Body of pancreas (tissue), 4 donors: ENCODE data around the gene NHP2.

Experiments
- CTCF ChIP-seq, 7 experiments: fragments of 450-650 bp in 4 of 7; fragments of 200-600 bp in 3 of 7; sonication (generic) in 3 of 7; IDR thresholded peaks; one replicate each; pipeline ENCODE4 v1.5.1; 2016 to 2019; ENCODE audit warnings: antibody characterized with exemption in 7 of 7
- POLR2A ChIP-seq, 3 donors: fragments of 450-650 bp; IDR thresholded peaks; one replicate each; pipeline ENCODE4 v1.6.1; 2016; ENCODE audit warnings: antibody characterized with exemption in 3 of 3, mild to moderate bottlenecking in 2 of 3

- TF ChIP-seq CTCF (IDR thresholded peaks at IDR 0.05) (no peak), POLR2A (IDR thresholded peaks at IDR 0.05) (no peak)
These were observed 32.1 kb downstream of the NHP2 start for GRCh38 chr5:178121391-178122276.
